D721Med (cell line): ENCODE results near the gene NBPF3.

Source experiments
- DNase-seq: peaks from one replicate; pipeline ENCODE4 v3.0.0; 2011; ENCODE audit warnings: low spot score; ENCODE audit not compliant: insufficient read length
- FAIRE-seq: peaks from 2 replicates; lab custom pipeline; 2011; peaks lifted over from hg19 to GRCh38; lab: Jason Lieb, UNC
- CTCF ChIP-seq: IDR thresholded peaks from 2 replicates; pipeline ENCODE4 v1.5.1; 2012; ENCODE audit warnings: mild to moderate bottlenecking, control low read depth; ENCODE audit not compliant: insufficient read depth; ENCODE audit errors: missing control alignments

The NBPF3 gene

GRCh38 chr1:21490774-21491487 is 51.0 kb downstream of the NBPF3 start:
- DNase-seq (no peak), FAIRE-seq (no peak)
- no peak for TF ChIP-seq CTCF

DNA sequence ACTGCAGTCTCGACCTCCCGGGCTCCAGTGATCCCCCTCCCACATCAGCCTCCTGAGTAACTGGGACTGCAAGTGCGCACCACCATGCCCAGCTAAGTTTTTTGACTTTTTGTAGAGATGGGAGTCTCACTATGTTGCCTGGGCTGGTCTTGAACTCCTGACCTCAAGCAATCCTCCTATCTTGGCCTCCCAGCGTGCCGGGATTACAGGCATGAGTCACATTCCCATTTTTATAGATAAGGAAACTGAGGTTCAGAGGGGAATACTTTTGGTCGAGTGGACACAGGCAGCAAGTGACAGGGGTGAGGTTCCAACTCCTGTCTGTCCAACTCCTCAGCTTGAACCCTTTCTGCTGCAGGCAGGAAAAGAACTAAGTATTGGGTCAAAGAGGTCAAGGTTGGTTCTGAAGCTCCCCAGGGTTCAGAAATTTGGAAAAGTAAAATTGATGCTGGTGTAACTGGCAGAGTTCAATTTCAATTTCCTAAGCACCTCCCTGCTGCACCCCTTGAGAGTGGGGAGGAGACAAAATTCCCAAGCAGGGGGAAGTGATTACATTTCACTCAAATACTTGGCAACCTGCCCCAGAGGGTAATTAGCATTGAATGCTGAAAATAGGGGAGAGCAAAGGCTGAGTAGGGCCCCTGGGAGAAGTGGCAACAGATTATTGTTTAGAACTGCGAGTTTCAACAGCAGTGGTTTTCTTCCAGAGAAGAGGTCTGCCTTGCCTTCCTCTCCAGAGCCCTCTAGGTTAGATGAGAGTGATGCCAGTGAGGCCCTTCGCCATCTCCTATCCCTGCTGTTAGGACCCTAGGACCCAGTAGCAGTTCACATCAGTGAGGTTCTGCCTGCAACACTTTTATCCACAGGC is 51.8 kb downstream of the NBPF3 start:
- DNase-seq (no peak), FAIRE-seq (no peak)
- TF ChIP-seq CTCF = no peak

DNA sequence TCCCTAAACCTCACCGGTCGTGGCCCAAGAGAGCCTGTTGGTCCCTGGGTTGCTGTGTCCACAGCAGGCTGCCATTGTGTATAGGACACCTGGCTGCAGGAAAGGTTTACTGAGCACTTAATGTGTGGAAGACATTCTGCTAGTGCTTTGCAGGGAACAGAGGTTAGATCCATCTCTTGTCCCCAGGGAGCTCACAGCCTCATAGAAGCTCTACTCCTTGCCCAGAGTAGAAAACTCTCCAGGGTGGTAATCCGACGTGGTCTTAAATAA is 52.4 kb downstream of the NBPF3 start:
- DNase-seq (no peak), FAIRE-seq (no peak)
- TF ChIP-seq CTCF = no peak

GRCh38 chr1:21494196-21494595 is 54.3 kb downstream of the NBPF3 start:
- FAIRE-seq (no peak), DNase-seq (no peak)
- TF ChIP-seq CTCF = no peak

DNA sequence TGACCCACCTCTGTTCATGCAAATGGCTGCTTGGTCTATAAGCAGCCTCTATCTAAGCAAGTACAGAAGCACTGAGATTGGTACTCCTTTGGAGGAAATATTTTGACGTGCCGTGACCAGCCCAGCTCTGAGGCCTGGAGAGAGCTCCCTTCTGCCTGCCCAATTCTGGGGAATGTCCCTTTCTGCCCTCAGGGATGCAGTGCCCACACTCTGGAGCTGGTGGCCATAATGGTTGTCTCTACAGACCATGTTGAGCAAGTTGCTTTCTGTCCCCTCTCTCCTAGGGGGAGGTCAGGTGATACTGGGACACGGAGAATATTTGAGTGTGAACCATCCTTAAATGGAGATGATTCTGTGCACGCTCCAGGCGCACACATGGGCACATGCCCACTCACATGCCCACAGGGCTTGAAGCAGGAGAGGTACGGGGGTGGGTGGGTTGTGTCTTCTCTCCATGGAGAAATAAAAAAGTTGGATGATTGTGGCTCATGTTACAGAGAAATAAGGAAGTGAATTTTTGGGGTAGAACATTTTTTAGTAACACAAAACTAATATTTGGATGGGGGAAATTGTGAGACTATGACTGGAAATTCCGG is 55.4 kb downstream of the NBPF3 start:
- DNase-seq (no peak), FAIRE-seq (no peak)
- TF ChIP-seq CTCF = no peak

DNA sequence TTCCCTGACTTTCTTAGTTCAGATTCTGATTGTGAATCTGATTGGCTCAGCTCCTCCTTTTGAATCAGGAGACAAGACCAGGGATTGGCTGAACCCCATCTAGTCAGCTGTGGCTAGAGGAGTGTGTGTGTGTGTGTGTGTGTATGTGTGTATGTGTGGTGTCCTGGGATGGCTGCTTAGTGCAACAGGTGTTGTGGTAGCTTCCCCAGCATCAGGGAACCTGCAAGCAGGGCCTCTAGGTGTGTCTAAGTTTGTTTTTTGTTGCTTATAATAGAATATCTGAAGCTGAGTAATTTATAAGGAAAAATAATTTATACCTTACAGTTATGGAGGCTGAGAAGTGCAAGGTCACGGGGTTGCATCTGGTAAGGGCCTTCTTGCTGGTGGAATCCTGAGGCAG is 56.1 kb downstream of the NBPF3 start:
- TF ChIP-seq CTCF = no peak
- FAIRE-seq (no peak), DNase-seq (no peak)
